ENCODE results near the gene ZFAND2A.
"Not testable (repeated sequence)": the region's sequence is repeated elsewhere in the genome, so short reads cannot be mapped to it uniquely, and the experiment has no call there.

Gene ZFAND2A

DNA sequence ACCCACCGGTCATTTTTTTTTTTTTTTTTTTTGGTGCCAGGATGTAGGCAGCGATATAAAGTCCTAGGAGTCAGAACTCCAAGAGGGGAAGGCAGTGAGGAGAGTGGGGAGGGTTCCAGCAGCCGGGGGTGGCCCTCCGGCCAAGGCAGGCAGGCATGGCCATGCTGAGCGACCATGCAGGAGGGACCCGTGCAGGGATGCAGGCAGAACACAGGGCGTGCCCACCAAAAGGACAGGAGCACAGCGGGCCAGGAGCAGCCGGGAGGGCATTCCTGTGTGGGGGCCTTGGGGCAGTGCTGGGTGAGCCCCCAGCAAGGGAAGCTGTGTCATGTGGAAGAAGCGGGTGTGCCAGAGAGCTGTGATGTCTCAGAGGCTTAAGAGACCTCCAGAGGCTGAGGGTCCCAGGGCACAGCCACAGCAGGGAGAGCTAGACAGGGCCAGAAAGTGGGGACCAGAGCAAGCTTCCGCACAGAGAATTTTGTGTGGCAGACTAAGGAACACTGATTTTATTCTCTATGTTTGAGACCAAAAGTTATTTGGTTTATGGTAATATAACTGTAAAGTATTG is 5.7 kb downstream of the ZFAND2A start:
- in situ Hi-C loops (cut with MboI; ENCODE audit: low sequenced_read_pairs) = no loop called here

DNA sequence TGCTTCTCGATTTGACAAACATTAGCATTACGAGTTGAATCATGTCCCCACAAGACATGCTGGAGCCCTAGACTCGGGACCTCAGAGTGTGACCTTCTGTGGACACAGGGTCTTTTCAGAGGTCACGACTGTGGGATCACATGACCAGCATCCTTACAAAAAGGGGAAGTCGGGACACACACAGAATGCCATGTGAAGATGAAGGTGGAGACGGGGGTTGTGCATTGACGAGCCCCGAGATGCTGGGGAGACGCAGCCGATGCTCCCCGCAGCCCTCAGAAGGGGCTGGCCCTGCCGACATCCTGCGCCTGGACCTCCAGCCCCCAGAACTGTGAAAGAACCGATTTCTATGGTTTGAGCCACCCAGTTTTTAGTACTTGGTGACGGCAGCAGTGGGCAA is 7.5 kb downstream of the ZFAND2A start:
- in situ Hi-C loops (cut with MboI; ENCODE audit: low sequenced_read_pairs) = no loop called here

DNA sequence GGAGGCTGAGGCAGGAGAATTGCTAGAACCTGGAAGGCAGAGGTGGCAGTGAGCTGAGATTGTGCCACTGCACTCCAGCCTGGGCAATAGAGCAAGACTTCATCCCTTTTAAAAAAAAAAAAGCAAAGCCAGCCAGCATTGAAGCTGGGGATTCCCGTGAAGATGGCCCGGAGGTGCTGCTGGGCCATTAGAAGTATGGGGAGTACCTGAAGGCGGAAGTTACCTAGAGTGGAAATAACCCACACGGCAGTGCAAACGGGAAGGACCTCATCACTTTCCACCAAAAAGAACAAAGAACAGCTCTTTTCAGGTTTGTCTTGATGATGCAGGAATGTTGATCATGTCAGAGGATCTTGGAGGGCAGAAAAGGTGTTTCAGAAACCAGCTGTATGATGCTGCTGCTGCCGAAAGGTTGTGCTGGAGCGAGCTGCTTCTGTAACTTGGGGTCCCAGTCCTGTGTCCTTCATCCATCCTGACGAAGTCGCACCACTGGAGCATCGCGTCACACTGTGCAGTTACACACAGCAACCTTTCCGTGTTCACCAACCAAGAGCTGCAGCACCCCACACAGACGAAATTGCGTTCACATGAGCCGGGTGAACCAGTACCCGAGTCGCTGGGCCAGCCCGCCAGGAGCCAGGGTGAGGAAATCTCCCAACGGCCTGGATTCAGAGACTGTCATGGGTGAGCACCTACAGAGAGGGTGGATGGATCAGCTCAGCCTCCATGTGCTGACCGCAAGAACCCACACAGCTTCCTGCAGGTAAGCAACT is 8.2 kb downstream of the ZFAND2A start:
- in situ Hi-C loops (cut with MboI; ENCODE audit: low sequenced_read_pairs) = no loop called here

DNA sequence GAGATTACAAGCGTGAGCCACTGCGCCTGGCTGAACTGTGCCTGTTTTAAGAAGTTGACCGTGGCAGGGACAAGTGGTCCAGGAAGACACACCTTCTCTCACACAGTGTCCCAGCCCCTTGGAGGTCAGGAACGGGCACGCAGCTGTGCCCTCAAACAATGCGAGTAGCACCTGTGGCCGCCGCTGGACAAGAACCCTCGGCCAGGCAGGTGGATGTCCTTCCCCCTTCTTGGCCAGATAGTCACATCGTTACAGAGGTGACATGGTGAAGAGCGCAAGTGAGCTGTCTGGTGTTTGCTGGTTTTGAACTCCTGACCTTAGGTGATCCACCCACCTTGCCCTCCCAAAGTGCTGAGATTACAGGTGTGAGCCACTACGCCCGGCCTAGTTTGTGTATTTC is 8.8 kb downstream of the ZFAND2A start:
- in situ Hi-C loops (cut with MboI; ENCODE audit: low sequenced_read_pairs) = no loop called here

DNA sequence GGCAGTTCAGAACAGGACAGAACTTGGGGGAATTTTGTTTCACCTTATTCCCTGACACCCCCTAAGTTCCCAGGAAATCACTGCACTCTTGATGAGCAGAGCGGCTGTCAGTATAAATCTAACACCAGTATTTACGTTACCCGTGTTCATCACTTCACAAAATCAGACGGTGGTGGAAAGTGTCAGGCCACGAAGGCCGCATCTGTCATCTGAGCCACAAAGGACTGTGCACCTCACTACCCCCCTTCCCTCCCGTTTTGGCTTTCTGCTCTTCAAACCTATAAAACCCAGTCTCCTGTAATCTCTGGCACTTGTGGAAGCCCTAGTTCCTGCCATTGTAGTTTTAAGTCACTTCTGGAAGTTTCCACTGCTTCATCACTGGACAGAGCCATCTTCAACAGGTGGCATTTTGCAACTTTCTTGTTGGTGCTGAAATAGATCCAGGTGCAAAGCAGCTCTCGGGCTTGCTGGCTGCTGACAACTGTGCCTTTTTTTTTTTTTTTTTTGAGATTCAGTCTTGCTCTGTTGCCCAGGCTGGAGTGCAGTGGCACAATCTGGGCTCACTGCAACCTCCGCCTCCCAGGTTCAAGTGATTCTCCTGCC is 9.5 kb downstream of the ZFAND2A start:
- in situ Hi-C loops (cut with MboI; ENCODE audit: low sequenced_read_pairs) = no loop called here

DNA sequence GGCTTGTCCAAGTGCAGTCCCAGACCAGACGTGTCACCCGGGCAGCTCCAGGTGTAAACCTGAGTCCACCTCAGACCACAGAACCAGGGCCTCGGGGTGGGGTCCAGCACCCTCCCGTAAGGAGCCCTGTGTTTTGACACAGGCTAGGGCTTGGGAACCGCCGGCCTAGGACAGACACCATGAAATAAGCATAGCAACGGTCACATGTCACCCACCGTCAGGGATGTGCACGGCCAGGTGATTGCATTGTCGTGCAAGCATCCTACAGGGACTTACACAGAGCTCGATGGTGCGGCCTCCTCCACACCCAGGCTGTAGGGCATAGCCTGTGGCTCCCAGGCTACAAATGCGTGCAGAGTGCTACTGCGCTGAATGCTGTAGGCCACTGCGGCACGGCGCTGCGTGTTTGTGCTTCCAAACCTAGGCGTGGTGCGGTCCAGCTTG is 10.6 kb downstream of the ZFAND2A start:
- in situ Hi-C loops (cut with MboI; ENCODE audit: low sequenced_read_pairs) = no loop called here

DNA sequence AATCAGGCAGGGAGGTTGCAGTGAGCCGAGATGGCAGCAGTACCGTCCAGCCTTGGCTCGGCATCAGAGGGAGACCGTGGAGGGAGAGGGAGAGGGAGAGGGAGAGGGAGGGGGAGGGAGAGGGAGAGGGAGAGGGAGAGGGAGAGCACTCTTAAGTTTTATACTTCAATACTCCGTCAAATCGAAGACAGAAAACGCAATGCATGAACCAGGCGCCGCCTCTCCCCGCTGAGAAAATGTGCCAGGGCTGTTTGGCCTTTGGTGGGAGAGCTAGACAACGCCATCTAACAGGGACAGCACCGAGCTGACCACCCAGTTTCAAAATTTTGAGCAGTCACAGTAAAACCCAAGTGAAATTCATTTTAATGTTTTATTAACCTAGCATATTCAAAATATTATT is 12.1 kb downstream of the ZFAND2A start:
- in situ Hi-C loops (cut with MboI; ENCODE audit: low sequenced_read_pairs) = not testable (repeated sequence)

DNA sequence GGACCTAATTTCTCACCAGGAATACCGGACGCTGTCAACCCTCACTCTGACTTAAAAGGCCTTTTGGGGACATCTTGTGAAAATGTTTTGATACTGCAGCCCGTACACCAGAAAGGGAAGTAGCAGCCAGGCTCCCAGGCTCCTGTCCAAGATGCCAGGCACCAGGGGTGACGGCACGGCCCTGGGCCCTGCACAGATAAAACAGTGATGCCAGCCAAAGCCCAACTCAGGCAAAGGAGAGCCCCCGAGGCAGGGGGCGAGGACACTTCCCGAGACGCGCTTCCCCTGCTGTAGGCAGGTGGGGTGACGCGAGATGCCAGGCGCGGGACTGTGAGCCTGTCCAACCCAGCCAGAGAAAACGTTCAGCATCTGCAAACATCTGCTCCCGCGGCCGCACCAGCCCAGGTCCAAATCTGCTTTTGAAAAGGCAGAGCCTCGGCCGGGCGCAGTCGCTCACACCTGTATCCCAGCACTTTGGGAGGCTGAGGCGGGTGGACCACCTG is 15.7 kb downstream of the ZFAND2A start:
- in situ Hi-C loops (cut with MboI; ENCODE audit: low sequenced_read_pairs) = no loop called here

DNA sequence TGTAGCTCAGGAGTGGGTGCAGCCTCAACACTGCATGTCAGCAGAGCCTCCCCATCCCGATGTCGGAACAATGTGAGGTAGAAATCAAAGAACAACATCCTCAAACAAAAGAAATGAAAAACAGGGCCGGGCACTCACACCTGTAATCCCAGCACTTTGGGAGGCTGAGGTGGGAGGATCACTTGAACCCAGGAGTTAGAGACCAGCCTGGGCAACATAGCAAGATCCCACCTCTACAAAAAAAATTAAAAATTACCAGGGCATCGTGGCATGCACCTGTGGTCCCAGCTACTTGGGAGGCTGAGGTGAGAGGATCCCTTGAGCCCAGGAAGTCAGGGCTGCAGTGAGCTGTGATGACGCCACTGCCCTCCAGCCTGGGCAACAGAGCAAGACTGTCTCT is 17.0 kb downstream of the ZFAND2A start:
- in situ Hi-C loops (cut with MboI; ENCODE audit: low sequenced_read_pairs) = not testable (repeated sequence)

DNA sequence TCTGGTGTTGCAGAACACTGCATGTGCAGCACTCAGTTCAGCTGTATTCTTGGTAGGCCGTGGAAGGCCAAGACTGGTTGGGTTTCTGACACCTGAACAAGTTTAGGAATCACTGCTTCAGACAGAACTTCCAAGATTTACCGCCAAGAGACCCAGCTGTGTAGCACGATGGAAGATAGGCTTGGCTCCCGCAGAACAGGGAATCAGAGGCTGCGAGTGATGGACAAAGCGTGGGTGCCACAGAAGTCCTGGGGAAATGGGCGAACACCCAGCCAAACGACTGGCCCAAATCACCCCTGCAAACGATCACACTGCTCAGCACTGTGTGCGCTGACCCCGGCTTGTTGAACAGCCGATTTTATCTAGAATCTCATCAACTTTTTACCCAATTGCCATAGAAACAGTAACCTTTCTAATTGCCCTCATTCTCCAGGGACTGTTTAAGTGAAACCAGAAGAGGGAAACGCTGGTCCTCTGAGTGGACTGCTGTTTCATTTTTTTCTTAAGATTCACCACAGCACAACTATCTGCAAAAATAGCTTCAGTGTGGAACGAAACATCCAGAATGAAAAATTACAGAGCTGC is 17.9 kb downstream of the ZFAND2A start:
- in situ Hi-C loops (cut with MboI; ENCODE audit: low sequenced_read_pairs) = no loop called here

DNA sequence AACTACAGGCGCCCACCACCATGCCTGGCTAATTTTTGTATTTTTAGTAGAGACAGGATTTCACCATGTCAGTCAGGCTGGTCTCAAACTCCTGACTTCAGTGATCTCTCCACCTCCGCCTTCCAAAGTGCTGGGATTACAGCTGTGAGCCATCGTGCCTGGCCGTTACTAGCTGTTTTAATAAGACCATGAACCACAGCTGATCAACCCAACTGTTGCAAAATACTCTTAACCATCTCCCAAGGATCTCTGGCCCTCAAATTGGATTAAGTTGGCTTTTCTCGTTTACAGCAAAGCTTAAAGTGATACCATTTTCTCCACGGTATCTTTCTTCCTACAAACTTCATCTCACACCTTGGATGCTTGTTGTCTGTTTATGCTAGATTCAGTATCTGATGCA is 18.3 kb downstream of the ZFAND2A start:
- in situ Hi-C loops (cut with MboI; ENCODE audit: low sequenced_read_pairs) = no loop called here

DNA sequence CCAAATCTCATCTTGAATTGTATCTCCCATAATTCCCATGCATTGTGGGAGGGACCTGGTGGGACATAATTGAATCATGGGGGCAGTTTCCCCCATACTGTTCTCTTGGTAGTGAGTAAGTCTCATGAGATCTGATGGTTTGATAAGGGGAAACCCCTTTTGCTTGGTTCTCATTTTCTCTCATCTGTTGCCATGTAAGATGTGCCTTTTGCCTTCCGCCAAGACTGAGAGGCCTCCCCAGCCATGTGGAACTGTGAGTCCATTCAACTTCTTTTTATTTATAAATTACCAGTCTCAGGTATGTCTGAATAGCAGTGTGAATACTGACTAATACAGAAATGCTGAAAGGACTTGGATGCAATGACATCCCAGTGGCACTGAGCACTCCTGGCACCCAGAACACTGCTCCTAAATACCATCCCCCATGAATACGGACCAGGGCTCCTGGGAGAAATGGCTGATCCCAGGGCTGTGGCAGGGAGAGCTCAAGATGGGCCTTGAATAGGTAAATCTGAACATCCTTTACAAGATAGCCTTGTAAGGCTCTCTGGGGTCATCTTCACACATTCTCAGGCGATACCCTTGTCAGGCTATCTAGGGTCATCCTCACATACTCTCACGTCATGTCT is 19.4 kb downstream of the ZFAND2A start:
- in situ Hi-C loops (cut with MboI; ENCODE audit: low sequenced_read_pairs) = no loop called here

DNA sequence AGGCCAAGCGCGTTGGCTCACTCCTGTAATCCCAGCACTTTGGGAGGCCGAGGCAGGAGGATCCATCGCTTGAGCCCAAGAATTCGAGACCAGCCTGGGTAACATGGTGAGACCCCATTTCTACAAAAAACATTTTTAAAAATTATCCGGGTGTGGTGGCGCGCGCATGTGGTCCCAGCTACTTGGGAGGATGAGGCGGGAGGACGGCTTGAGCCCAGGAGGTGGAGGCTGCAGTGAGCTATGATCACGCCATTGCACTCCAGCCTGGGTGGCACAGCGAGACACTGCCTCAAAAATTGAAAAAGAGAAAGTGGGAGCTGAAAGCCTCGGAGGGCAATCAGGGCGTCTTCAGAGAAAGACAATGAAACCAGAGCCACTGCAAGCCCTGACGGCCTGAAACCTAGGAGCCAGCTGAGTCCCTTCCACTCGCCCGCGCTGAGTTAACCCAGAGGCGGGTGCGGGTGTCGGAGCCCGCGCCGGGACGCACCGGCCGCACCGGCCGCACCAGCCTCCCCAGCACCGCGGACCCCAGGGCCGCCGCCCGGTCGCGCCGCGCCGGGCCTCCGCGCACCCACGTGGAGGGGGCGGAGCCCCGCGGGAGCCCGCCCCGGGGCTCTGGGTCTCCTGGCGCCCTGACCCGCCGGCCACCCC is 22.4 kb downstream of the ZFAND2A start:
- in situ Hi-C loops (cut with MboI; ENCODE audit: low sequenced_read_pairs) = no loop called here

DNA sequence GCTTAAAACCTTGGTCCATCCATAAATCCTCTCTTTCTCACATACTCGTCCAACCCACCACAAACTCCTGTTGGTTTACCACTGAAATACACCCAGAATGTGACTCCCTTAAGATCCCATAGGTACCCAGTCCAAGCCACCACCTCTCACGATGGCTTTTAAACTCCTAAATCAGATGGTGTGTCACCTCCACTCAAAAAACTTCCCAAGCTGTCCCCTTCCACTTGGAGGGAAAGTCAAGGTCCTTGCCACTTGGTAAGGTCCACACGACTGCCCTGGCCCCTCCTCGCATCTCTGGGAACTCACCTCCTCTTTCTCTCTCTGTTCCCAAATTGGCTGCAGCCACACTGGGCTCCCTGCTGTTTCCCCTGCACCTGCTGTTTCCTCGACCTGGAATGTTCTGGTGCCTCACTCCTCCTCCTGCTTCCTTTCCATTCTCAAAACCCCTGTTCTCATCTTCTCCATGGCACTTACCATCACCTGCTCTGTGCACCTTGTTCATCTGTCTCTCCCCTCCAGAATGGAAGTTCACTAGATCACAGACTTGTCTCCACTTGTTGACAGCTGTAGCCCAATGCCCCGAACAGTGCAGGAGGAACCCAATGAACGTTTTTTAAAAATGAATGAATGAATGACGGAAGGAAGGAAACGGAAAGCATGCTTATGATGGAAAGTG is 23.0 kb downstream of the ZFAND2A start:
- in situ Hi-C loops (cut with MboI; ENCODE audit: low sequenced_read_pairs) = no loop called here

DNA sequence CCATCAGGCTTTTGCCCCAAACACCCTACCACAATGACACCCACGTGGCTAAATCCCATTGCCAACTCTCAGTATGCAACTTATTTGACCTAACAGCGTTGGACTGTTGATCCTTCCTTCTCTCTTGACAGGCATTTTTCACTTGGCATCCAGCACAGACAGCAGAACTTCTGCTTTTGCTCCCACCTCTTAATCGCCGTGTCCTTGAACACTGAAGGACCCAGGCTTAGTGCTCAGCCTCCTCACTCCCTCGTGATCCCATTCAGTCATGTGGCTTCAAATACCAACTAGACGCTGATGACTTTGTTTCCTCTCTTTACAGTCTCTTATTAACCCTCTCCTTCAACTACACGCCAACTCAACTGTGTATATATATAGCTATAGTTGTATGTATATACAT is 25.0 kb downstream of the ZFAND2A start:
- in situ Hi-C loops (cut with MboI; ENCODE audit: low sequenced_read_pairs) = no loop called here

DNA sequence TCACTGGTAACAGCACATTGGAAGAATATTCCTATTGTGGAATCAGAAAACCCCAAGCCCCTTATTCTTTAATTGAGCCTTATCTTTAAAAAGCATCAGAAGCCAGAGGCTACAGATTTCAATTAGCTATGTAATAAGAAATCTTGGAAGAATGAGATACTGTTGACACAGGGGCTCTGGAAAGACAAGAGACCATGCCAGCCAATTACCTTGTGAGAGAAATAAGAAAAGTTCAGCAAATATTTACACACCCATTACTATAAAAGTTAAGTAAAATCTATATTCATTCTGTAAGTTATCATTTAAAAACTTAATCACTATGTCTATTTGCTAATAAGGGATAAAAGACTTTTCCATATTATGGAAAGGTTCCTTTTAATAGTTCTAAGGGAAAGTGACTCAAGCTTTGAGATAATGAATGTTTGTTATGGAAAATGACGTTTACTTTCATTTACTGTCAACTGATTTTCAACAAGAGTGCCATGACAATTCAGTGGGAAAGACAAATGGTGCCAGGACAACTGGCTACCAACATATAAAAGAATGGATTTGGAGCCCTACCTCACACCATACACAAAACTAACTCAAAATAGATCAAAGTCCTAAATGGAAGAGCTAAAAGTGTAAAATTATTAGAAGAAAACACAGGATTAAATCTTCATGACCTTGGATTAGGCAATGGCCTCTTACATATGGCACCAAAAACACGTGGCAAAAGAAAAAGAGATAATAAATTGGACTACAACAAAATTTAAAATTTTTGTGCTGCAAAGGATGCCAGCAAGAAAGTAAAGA is 28.3 kb downstream of the ZFAND2A start:
- in situ Hi-C loops (cut with MboI; ENCODE audit: low sequenced_read_pairs) = no loop called here

DNA sequence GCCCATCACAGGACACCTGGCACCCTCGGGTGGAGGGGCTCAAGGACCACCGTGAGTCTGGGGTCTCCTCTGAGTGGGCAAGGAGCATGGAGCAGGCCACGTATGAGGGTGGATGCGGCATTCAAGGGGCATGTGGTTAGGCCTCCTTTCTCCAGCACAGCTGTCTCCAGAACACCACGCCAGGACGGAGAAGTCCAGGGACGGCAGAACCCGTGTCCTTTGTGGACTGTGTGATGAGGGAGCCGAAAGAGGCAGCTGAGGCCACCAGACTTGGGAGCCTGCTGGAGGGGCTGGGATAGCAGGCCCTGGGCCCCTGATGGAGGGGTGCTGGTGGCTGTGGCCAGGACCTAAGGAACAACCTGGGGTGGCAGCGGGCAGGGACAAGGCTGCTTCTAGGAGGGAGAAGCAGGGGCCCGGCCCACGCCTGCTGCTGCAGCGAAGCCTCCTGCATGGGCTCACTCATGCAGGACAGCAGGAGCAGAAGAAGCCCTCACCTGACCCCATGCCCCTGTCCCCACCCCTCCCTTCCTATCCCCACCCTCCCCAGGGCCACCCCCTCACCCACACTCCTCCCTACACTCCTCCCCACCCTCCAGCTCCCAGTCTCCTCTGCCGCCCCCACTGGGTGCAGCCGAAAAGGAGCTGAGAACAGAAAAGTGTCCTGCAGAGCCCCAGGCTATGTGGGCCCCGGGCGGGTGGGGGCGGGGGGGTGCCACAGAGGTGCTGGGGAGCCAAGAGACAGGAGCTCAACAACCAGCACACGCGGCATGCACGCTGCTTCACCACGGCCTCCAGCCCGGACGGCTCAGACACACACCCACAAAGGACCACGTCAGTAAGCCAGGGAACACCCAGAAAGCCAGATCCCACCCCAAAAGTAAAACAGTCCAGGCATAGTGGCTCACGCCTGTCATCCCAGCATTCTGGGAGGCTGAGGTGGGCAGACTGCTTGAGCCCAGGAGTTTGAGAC is 29.7 kb downstream of the ZFAND2A start:
- in situ Hi-C loops (cut with MboI; ENCODE audit: low sequenced_read_pairs) = no loop called here

DNA sequence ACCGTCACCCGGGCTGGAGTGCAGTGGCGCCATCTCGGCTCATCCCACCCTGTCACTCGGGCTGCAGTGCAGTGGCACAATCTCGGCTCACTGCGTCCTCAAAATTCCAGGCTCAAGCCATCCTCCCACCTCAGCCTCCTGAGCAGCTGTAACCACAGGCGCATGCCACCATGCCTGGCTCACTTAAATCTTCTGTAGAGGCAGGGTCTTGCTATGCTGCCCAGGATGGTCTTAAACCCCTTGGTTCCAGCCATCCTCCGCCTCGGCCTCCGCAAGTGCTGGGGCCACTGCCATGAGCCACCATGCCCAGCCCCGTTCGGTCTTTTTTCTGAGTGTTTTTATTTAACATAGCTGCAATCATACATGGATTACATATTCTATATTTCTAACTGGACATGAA is 30.6 kb downstream of the ZFAND2A start:
- in situ Hi-C loops (cut with MboI; ENCODE audit: low sequenced_read_pairs) = no loop called here
